Naive thymus-derived CD8-positive, alpha-beta T cell (primary cell): ENCODE data around the gene STARD3. TPM values are rescaled to one million over a fixed set of nuclear protein-coding genes. Genes with fewer than 3 reads are reported as not detected.
"Not testable (repeated sequence)": the region's sequence is repeated elsewhere in the genome, so short reads cannot be mapped to it uniquely, and the experiment has no call there.

ENCODE experiments used
- ATAC-seq, 2 donors: fragments of 150-1000 bp; cut with Tn5 transposase in 1 of 2; sonication (Bioruptor Pico), chemical (Tn5 transposase) in 1 of 2; 1 replicate in 1 of 2; 2 replicates in 1 of 2; pipeline ENCODE4 v1.10.0; 2021; ENCODE audit warnings: mild to moderate bottlenecking in 2 of 2, moderate library complexity in 2 of 2
- POLR2A ChIA-PET: fragments of 350-600 bp; sonication (Branson Sonifier 250); formaldehyde crosslinking; loops from one replicate; lab custom pipeline; 2021; ENCODE audit warnings: antibody characterized with exemption; lab: Charles Lee
- DNase-seq, 10 donors: peaks; one replicate each; pipeline versions ENCODE4 v3.0.0 to v3.0.0-alpha.2; 2020 to 2022
- H3K27ac Mint-ChIP-seq, 10 donors: one replicate each; pipeline ENCODE4 v1.8.0; 2020 to 2022; ENCODE audit warnings: mild to moderate bottlenecking in 10 of 10, mixed read lengths in 10 of 10, moderate library complexity in 4 of 10, inconsistent platforms in 1 of 10
- H3K27me3 Mint-ChIP-seq, 5 donors: one replicate each; pipeline ENCODE4 v1.8.0; 2021 to 2022; ENCODE audit warnings: mixed read lengths in 5 of 5
- H3K36me3 Mint-ChIP-seq, 3 donors: one replicate each; pipeline ENCODE4 v1.8.0; 2020 to 2022; ENCODE audit warnings: mixed read lengths in 3 of 3, mild to moderate bottlenecking in 2 of 3, inconsistent platforms in 1 of 3
- H3K4me1 Mint-ChIP-seq, 4 donors: one replicate each; pipeline ENCODE4 v1.8.0; 2021 to 2022; ENCODE audit warnings: mixed read lengths in 4 of 4
- H3K4me3 Mint-ChIP-seq, 10 donors: one replicate each; pipeline ENCODE4 v1.8.0; 2020 to 2022; ENCODE audit warnings: mild to moderate bottlenecking in 10 of 10, mixed read lengths in 10 of 10, moderate library complexity in 6 of 10, inconsistent platforms in 1 of 10
- H3K9me3 Mint-ChIP-seq, 9 donors: one replicate each; pipeline ENCODE4 v1.8.0; 2020 to 2022; ENCODE audit warnings: mixed read lengths in 9 of 9, mild to moderate bottlenecking in 3 of 9, inconsistent platforms in 1 of 9, moderate library complexity in 1 of 9
- polyA plus RNA-seq, 3 donors: library from polyadenylated mRNA; unstranded; fragments of 300-500 nt; fragmentation: Illumina TruSeq; gene quantifications; one replicate each; pipeline ENCODE4 v1.2.3, GENCODE V29; 2021
- total RNA-seq, 8 experiments: library from RNA in 2 of 8; stranded (reverse) in 2 of 8; gene quantifications; one replicate each; pipeline ENCODE4 v1.2.3 and lab custom pipeline; 2021 to 2026

The STARD3 gene
- total RNA-seq (100 to 1,000 TPM; 154 to 167 TPM), polyA plus RNA-seq (10 to 100 TPM; 37.4 to 51.6 (median 43.0) TPM), total RNA-seq (lab: John Stamatoyannopoulos, UW) (57.7 to 127 (median 80.5) reads per million in 6 experiments)

- no peaks in the 10 kb centered on the region for H3K36me3 Mint-ChIP-seq
- H3K27me3 Mint-ChIP-seq: peaks cover 0 to 1% (median 0%) of the 10 kb centered on the region in 5 donors
- no peaks in the 10 kb centered on the region for H3K9me3 Mint-ChIP-seq
- peak within 1 kb of the TSS; percentile 80 to 96 (median 93) for H3K27ac Mint-ChIP-seq
- peak; percentile 88 to 90 for ATAC-seq
- POLR2A ChIA-PET: interaction anchor here (0.6 to 4.0 kb wide), 14 partner anchors 9 to 503 kb away, joined by 3 to 26 read pairs (median 4); partner anchors contain the start of genes CASC3, PGAP3, PNMT and RPL19
- peak within 1 kb of the TSS; percentile 88 to 97 (median 94) for H3K4me3 Mint-ChIP-seq
- peak; percentile 79 to 93 (median 86) for DNase-seq
- H3K4me1 Mint-ChIP-seq: peaks cover 40 to 68% (median 67%) of the 10 kb centered on the region in 4 donors
These were observed at the start of gene STARD3 for GRCh38 chr17:39636927-39637736. Gene STARD3 (plus strand): TSS chr17:39637144. CDS start chr17:39653532, 16,388 bp downstream.

- H3K27ac Mint-ChIP-seq: not testable (repeated sequence)
These were observed 46.8 kb upstream of the STARD3 start for GRCh38 chr17:39590180-39590579.

GRCh38 chr17:39591958-39592954, 44.7 kb upstream of the STARD3 start:
- peaks cover 3 to 21% (median 7%) of the 10 kb centered on the region in 4 donors for H3K4me1 Mint-ChIP-seq
- ATAC-seq: peak in 1 of 2 donors; percentile 39
- H3K27me3 Mint-ChIP-seq: peaks cover 42 to 68% (median 56%) of the 10 kb centered on the region in 5 donors
- H3K27ac Mint-ChIP-seq: no peak overlapping the region
- POLR2A ChIA-PET: no interaction called here
- peak in 2 of 10 donors; percentile 16 to 19 for DNase-seq
- peaks cover 5 to 12% (median 6%) of the 10 kb centered on the region in 3 donors for H3K36me3 Mint-ChIP-seq
- peaks cover 0 to 18% (median 2%) of the 10 kb centered on the region in 9 donors for H3K9me3 Mint-ChIP-seq
- no peak overlapping the region for H3K4me3 Mint-ChIP-seq

More at GRCh38 chr17:39590180-39590579, 46.8 kb upstream of the STARD3 start:
- POLR2A ChIA-PET, ATAC-seq, DNase-seq, H3K4me3 Mint-ChIP-seq, H3K4me1 Mint-ChIP-seq: not testable (repeated sequence)
- H3K36me3 Mint-ChIP-seq: peaks cover 5 to 11% (median 6%) of the 10 kb centered on the region in 3 donors
- H3K9me3 Mint-ChIP-seq: peaks cover 0 to 18% (median 2%) of the 10 kb centered on the region in 9 donors
- peaks cover 31 to 49% (median 42%) of the 10 kb centered on the region in 5 donors for H3K27me3 Mint-ChIP-seq

- DNase-seq: no peak
- Mint-ChIP-seq H3K27me3 (peaks cover 47 to 79% (median 64%) of the 10 kb centered on the region in 5 donors), H3K36me3 (peaks cover 5 to 9% (median 6%) of the 10 kb centered on the region in 3 donors), H3K27ac (no peak overlapping the region), H3K9me3 (peaks cover 0 to 18% (median 2%) of the 10 kb centered on the region in 9 donors), H3K4me1 (peaks cover 10 to 32% (median 14%) of the 10 kb centered on the region in 4 donors), H3K4me3 (no peak overlapping the region)
- ATAC-seq: no peak
- POLR2A ChIA-PET: no interaction called here
These were observed 43.6 kb upstream of the STARD3 start for GRCh38 chr17:39593371-39593770.

GRCh38 chr17:39595294-39595693, 41.6 kb upstream of the STARD3 start:
- Mint-ChIP-seq H3K9me3 (peaks cover 0 to 18% (median 2%) of the 10 kb centered on the region in 9 donors), H3K27me3 (peaks cover 47 to 93% (median 64%) of the 10 kb centered on the region in 5 donors), H3K4me1 (peaks cover 15 to 50% (median 23%) of the 10 kb centered on the region in 4 donors), H3K27ac (no peak overlapping the region), H3K4me3 (no peak overlapping the region), H3K36me3 (peaks cover 2 to 9% (median 5%) of the 10 kb centered on the region in 3 donors)
- POLR2A ChIA-PET: interaction anchor here (0.6 kb wide), 1 partner anchor 1061 kb away, joined by 3 read pairs; no protein-coding TSS in a partner anchor
- ATAC-seq (no peak), DNase-seq (no peak)

- POLR2A ChIA-PET: no interaction called here
- H3K27me3 Mint-ChIP-seq: peaks cover 48 to 100% (median 69%) of the 10 kb centered on the region in 5 donors
- no peak for ATAC-seq
- no peak overlapping the region for H3K27ac Mint-ChIP-seq
- peaks cover 15 to 53% (median 23%) of the 10 kb centered on the region in 4 donors for H3K4me1 Mint-ChIP-seq
- H3K36me3 Mint-ChIP-seq: peaks cover 2 to 9% (median 5%) of the 10 kb centered on the region in 3 donors
- H3K9me3 Mint-ChIP-seq: peaks cover 0 to 18% (median 2%) of the 10 kb centered on the region in 9 donors
- H3K4me3 Mint-ChIP-seq: peak overlapping the region in 4 of 10 donors; percentile 8 to 76 (median 36)
- no peak for DNase-seq
These were observed 40.9 kb upstream of the STARD3 start for GRCh38 chr17:39595928-39596510.

GRCh38 chr17:39596543-39597267, 40.2 kb upstream of the STARD3 start:
- Mint-ChIP-seq H3K27ac (no peak overlapping the region), H3K27me3 (peaks cover 46 to 100% (median 71%) of the 10 kb centered on the region in 5 donors), H3K9me3 (peaks cover 0 to 18% (median 2%) of the 10 kb centered on the region in 9 donors), H3K4me3 (peak overlapping the region in 1 of 10 donors; percentile 31), H3K4me1 (peaks cover 15 to 53% (median 23%) of the 10 kb centered on the region in 4 donors), H3K36me3 (peaks cover 2 to 11% (median 5%) of the 10 kb centered on the region in 3 donors)
- ATAC-seq (no peak), DNase-seq (no peak)
- POLR2A ChIA-PET: interaction anchor here (0.6 kb wide), 1 partner anchor 334 kb away, joined by 3 read pairs; no protein-coding TSS in a partner anchor

GRCh38 chr17:39597372-39598046, 39.4 kb upstream of the STARD3 start:
- Mint-ChIP-seq H3K27me3 (peaks cover 49 to 100% (median 74%) of the 10 kb centered on the region in 5 donors), H3K36me3 (peaks cover under 1 to 11% (median 2%) of the 10 kb centered on the region in 3 donors), H3K27ac (peak overlapping the region in 1 of 10 donors; percentile 24), H3K4me3 (peak overlapping the region in 2 of 10 donors; percentile 31 to 35), H3K9me3 (peaks cover 0 to 11% (median under 1%) of the 10 kb centered on the region in 9 donors), H3K4me1 (peaks cover 11 to 48% (median 23%) of the 10 kb centered on the region in 4 donors)
- ATAC-seq: peak in 1 of 2 donors; percentile 38
- POLR2A ChIA-PET: no interaction called here
- DNase-seq: no peak

GRCh38 chr17:39598047-39598481, 38.9 kb upstream of the STARD3 start:
- Mint-ChIP-seq H3K36me3 (peaks cover 0 to 11% (median 2%) of the 10 kb centered on the region in 3 donors), H3K27me3 (peaks cover 51 to 100% (median 75%) of the 10 kb centered on the region in 5 donors), H3K4me1 (peaks cover 11 to 48% (median 24%) of the 10 kb centered on the region in 4 donors), H3K9me3 (peaks cover 0 to 7% (median 0%) of the 10 kb centered on the region in 9 donors), H3K4me3 (peak overlapping the region in 3 of 10 donors; percentile 11 to 41 (median 39)), H3K27ac (no peak overlapping the region)
- no peak for DNase-seq
- ATAC-seq: no peak
- POLR2A ChIA-PET: no interaction called here

- Mint-ChIP-seq H3K36me3 (peaks cover 0 to 7% (median 2%) of the 10 kb centered on the region in 3 donors), H3K4me1 (peaks cover 11 to 53% (median 29%) of the 10 kb centered on the region in 4 donors), H3K27me3 (peaks cover 50 to 100% (median 75%) of the 10 kb centered on the region in 5 donors), H3K9me3 (peaks cover 0 to 4% (median 0%) of the 10 kb centered on the region in 9 donors), H3K27ac (no peak overlapping the region), H3K4me3 (peak overlapping the region in 4 of 10 donors; percentile 11 to 49 (median 40))
- DNase-seq (no peak), ATAC-seq (no peak)
- POLR2A ChIA-PET: interaction anchor here (0.5 kb wide), 1 partner anchor 633 kb away, joined by 4 read pairs; no protein-coding TSS in a partner anchor
These were observed 38.3 kb upstream of the STARD3 start for GRCh38 chr17:39598630-39599003.
